A549 (cell line): ENCODE data around the gene GAL3ST3. TPM values are rescaled to one million over a fixed set of nuclear protein-coding genes. Genes with fewer than 3 reads are reported as not detected.
"Not testable (repeated sequence)": the region's sequence is repeated elsewhere in the genome, so short reads cannot be mapped to it uniquely, and the experiment has no call there.

Experiments used
- ATAC-seq, 2 experiments: fragments of 200-7000 bp in 1 of 2; fragments of >200 bp in 1 of 2; cut with Nextera tagmentation in 1 of 2; cut with Tn5 transposase in 1 of 2; 3 replicates each; pipeline versions ENCODE4 v1.8.0 to v1.9.1; 2018 to 2020; ENCODE audit warnings: mild to moderate bottlenecking in 1 of 2, moderate library complexity in 1 of 2
- CTCF ChIA-PET: fragments of 300-600 bp; sonication (Branson Sonifier 250); formaldehyde crosslinking; extraction: SDS; loops from one replicate; lab custom pipeline; 2021; ENCODE audit warnings: antibody characterized with exemption, inconsistent platforms; lab: Yijun Ruan, JAX
- POLR2A ChIA-PET: fragments of 350-600 bp; formaldehyde crosslinking; extraction: SDS; loops from one replicate; lab custom pipeline; 2021; ENCODE audit warnings: antibody characterized with exemption, inconsistent platforms; lab: Yijun Ruan, JAX
- DNase-seq, 2 experiments: peaks; one replicate each; pipeline versions ENCODE4 v3.0.0 to v3.0.0-alpha.2; 2011 to 2016; ENCODE audit warnings: low read depth in 1 of 2, low spot score in 1 of 2
- FAIRE-seq: peaks from 2 replicates; lab custom pipeline; 2011; peaks lifted over from hg19 to GRCh38; lab: Jason Lieb, UNC
- H3K27ac ChIP-seq, 2 experiments: fragments of >200 bp; sonication (Bioruptor Twin); formaldehyde crosslinking; 3 replicates each; pipeline ENCODE4 v1.5.1; 2016 to 2017
- H3K4me1 ChIP-seq: fragments of >200 bp; sonication (Bioruptor Twin); formaldehyde crosslinking; 3 replicates; pipeline ENCODE4 v1.6.1; 2016
- H3K4me2 ChIP-seq: fragments of >200 bp; sonication (Bioruptor Twin); formaldehyde crosslinking; 3 replicates; pipeline ENCODE4 v1.6.1; 2016
- H3K4me3 ChIP-seq: fragments of >200 bp; sonication (Bioruptor Twin); formaldehyde crosslinking; 3 replicates; pipeline ENCODE4 v1.5.1; 2016
- H3K9me3 ChIP-seq: fragments of >200 bp; sonication (Bioruptor Twin); formaldehyde crosslinking; 3 replicates; pipeline ENCODE4 v1.6.1; 2016
- BHLHE40 ChIP-seq: IDR thresholded peaks from 2 replicates; pipeline ENCODE4 v1.6.1; 2012; ENCODE audit warnings: low read depth, low read length, inconsistent platforms
- CBX2 ChIP-seq: fragments of 200-600 bp; sonication (generic); IDR thresholded peaks from 2 replicates; pipeline ENCODE4 v1.6.1; 2016; ENCODE audit warnings: low read depth, mild to moderate bottlenecking, borderline replicate concordance
- CHD4 ChIP-seq: fragments of 200-600 bp; sonication (generic); IDR thresholded peaks from 2 replicates; pipeline ENCODE4 v1.6.1; 2016; ENCODE audit warnings: antibody characterized with exemption, mild to moderate bottlenecking, borderline replicate concordance
- EHMT2 ChIP-seq: fragments of 200-600 bp; sonication (generic); IDR thresholded peaks from 2 replicates; pipeline ENCODE4 v1.6.1; 2016; ENCODE audit warnings: antibody characterized with exemption, low read depth, mild to moderate bottlenecking, moderate library complexity
- FOSL2 ChIP-seq, 2 experiments: fragments of 450-650 bp in 1 of 2; fragments of >200 bp in 1 of 2; sonication (Bioruptor Twin) in 1 of 2; formaldehyde crosslinking; IDR thresholded peaks; 2 replicates each; pipeline versions ENCODE4 v1.5.0 to v1.6.1; 2016 to 2020; ENCODE audit warnings: mild to moderate bottlenecking in 1 of 2, moderate library complexity in 1 of 2
- FOXS1 ChIP-seq: fragments of 250-450 bp; sonication (Bioruptor Pico); IDR thresholded peaks from 2 replicates; pipeline ENCODE4 v1.5.0; 2020; ENCODE audit warnings: mild to moderate bottlenecking, moderate library complexity
- HDAC2 ChIP-seq: fragments of 200-600 bp; sonication (generic); IDR thresholded peaks from 2 replicates; pipeline ENCODE4 v1.6.1; 2016
- HOXA7 ChIP-seq: fragments of 250-450 bp; sonication (Bioruptor Pico); IDR thresholded peaks from 2 replicates; pipeline ENCODE4 v1.5.0; 2020; ENCODE audit warnings: mild to moderate bottlenecking, moderate library complexity
- JUNB ChIP-seq: fragments of >200 bp; sonication (Bioruptor Twin); formaldehyde crosslinking; IDR thresholded peaks from 2 replicates; pipeline ENCODE4 v1.6.1; 2016
- RAD21 ChIP-seq, 2 experiments: fragments of >200 bp in 1 of 2; sonication (Bioruptor Twin) in 1 of 2; formaldehyde crosslinking in 1 of 2; IDR thresholded peaks in 1 of 2; conservative IDR thresholded peaks in 1 of 2; 2 replicates in 1 of 2; 3 replicates in 1 of 2; pipeline ENCODE4 v1.6.1; 2012 to 2018; ENCODE audit warnings: inconsistent platforms in 1 of 2
- RNF2 ChIP-seq: fragments of 200-600 bp; sonication (generic); IDR thresholded peaks from 2 replicates; pipeline ENCODE4 v1.6.1; 2016; ENCODE audit warnings: low read depth, mild to moderate bottlenecking, antibody characterized with exemption, moderate library complexity, borderline replicate concordance
- WGBS: methylation state at CpG from one replicate; pipeline ENCODE4 v1.1.6; 2017; ENCODE audit errors: missing lambda C conversion rate; 5-methylcytosine and 5-hydroxymethylcytosine counted together
- polyA plus RNA-seq, 4 experiments: library from polyadenylated mRNA; depleted of rRNA in 3 of 4; stranded (reverse); fragments of >200 nt; fragmentation: RNase III in 1 of 4; extraction: RNeasy Plus Mini Kit Qiagen cat#74134 plus additional on column Dnase treatment in 1 of 4; gene quantifications; 2 replicates in 3 of 4; 3 replicates in 1 of 4; pipeline ENCODE4 v1.2.3, GENCODE V29; 2011 to 2017
- TF ChIP-seq, protein P1 (sequence below): fragments of >200 bp; sonication (Bioruptor Twin); formaldehyde crosslinking; IDR thresholded peaks from 3 replicates; pipeline ENCODE4 v1.5.1; 2016
- TF ChIP-seq, protein P2 (sequence below): fragments of 250-450 bp; sonication (Bioruptor Pico); IDR thresholded peaks from 2 replicates; pipeline ENCODE4 v1.5.0; 2020; ENCODE audit warnings: low read depth, mild to moderate bottlenecking, moderate library complexity
- TF ChIP-seq, protein P3 (sequence below): fragments of 250-450 bp; sonication (Bioruptor Pico); IDR thresholded peaks from 2 replicates; pipeline ENCODE4 v1.5.0; 2021; ENCODE audit warnings: mild to moderate bottlenecking, moderate library complexity, borderline replicate concordance

GAL3ST3 gene
- polyA plus RNA-seq, 2 of the 4 experiments (the other 2 are of a cell fraction): not detected

DNA sequence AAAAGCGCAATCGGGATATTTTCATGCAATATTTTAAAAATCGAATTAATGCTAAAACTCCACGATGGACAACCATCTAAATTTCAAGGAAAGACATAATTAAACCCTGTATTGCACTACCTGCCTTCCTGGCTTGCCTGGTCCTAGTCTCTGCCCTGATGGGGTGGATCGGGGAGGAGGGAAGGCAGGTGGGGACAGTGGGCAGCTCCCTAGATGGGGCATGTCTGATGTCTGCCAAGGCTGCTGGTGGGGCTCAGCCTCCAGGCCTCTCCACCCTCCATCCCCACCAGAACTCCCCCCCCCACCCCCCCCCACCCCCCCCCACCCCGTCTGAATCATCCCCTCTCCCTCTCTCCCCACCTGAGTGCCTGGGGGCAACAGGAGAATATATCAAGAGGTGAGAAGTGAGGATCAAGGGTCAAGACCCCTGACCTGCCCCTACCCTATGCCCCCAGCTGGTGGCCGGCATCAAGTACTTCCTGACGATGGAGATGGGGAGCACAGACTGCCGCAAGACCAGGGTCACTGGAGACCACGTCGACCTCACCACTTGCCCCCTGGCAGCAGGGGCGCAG, 36.5 kb downstream of the GAL3ST3 start (continued):
- TF ChIP-seq, protein P1, sequence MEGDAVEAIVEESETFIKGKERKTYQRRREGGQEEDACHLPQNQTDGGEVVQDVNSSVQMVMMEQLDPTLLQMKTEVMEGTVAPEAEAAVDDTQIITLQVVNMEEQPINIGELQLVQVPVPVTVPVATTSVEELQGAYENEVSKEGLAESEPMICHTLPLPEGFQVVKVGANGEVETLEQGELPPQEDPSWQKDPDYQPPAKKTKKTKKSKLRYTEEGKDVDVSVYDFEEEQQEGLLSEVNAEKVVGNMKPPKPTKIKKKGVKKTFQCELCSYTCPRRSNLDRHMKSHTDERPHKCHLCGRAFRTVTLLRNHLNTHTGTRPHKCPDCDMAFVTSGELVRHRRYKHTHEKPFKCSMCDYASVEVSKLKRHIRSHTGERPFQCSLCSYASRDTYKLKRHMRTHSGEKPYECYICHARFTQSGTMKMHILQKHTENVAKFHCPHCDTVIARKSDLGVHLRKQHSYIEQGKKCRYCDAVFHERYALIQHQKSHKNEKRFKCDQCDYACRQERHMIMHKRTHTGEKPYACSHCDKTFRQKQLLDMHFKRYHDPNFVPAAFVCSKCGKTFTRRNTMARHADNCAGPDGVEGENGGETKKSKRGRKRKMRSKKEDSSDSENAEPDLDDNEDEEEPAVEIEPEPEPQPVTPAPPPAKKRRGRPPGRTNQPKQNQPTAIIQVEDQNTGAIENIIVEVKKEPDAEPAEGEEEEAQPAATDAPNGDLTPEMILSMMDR: no peak
- TF ChIP-seq HDAC2: no peak
- no peak for TF ChIP-seq BHLHE40

DNA sequence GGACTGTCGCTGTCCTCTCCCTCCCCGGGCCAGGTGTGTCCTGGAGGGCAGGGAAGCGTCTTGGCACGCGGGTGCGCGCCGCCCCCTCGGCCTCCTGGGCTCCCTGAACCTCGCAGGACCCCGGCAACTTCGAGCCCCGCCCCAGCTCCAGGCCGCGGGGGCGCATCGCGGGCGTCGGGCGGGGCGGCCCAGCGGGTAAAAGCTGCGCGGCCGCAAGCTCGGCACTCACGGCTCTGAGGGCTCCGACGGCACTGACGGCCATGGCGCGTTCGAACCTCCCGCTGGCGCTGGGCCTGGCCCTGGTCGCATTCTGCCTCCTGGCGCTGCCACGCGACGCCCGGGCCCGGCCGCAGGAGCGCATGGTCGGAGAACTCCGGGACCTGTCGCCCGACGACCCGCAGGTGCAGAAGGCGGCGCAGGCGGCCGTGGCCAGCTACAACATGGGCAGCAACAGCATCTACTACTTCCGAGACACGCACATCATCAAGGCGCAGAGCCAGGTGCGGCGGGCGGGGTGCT, 37.1 kb downstream of the GAL3ST3 start, which contains the start of gene CST6:
TSS of gene CST6 (plus strand) at position 224 of the 519 bp plus-strand sequence. CDS start at position 261, 37 bp downstream.
- no peak for DNase-seq
- 91% methylated on average over 42 of the region's 61 CpGs for WGBS
- H3K4me3 ChIP-seq: no peak within 1 kb of the TSS
- FAIRE-seq: no peak
- H3K4me1 ChIP-seq: peaks cover 16% of the 10 kb centered on the region
- H3K9me3 ChIP-seq: no peaks in the 10 kb centered on the region
- ChIA-PET POLR2A (interaction anchor here (0.6 to 1.5 kb wide), 3 partner anchors 9 to 251 kb away, joined by 3 to 5 read pairs (median 4); partner anchors contain the start of gene BANF1), CTCF (interaction anchor here (1.5 to 11.6 kb wide), 2 partner anchors 10 to 34 kb away, joined by 6 to 121 read pairs; no protein-coding TSS in a partner anchor)
- H3K4me2 ChIP-seq: no peak within 1 kb of the TSS
- H3K27ac ChIP-seq: peak within 1 kb of the TSS in 1 of 2 experiments; percentile 12; a peak in 1 of 6 replicates
- TF ChIP-seq RNF2 (no peak), CBX2 (no peak), CHD4 (no peak), EHMT2 (no peak), HOXA7 (CRISPR knock-in tag) (no peak), FOXS1 (no peak), RAD21 (conservative IDR thresholded peaks at IDR 0.05 in 1 of 2, IDR thresholded peaks at IDR 0.05 in 1 of 2) (no peak), HDAC2 (no peak), JUNB (no peak)
- TF ChIP-seq, protein P2, sequence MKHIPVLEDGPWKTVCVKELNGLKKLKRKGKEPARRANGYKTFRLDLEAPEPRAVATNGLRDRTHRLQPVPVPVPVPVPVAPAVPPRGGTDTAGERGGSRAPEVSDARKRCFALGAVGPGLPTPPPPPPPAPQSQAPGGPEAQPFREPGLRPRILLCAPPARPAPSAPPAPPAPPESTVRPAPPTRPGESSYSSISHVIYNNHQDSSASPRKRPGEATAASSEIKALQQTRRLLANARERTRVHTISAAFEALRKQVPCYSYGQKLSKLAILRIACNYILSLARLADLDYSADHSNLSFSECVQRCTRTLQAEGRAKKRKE (CRISPR knock-in tag): no peak
- TF ChIP-seq, protein P3, sequence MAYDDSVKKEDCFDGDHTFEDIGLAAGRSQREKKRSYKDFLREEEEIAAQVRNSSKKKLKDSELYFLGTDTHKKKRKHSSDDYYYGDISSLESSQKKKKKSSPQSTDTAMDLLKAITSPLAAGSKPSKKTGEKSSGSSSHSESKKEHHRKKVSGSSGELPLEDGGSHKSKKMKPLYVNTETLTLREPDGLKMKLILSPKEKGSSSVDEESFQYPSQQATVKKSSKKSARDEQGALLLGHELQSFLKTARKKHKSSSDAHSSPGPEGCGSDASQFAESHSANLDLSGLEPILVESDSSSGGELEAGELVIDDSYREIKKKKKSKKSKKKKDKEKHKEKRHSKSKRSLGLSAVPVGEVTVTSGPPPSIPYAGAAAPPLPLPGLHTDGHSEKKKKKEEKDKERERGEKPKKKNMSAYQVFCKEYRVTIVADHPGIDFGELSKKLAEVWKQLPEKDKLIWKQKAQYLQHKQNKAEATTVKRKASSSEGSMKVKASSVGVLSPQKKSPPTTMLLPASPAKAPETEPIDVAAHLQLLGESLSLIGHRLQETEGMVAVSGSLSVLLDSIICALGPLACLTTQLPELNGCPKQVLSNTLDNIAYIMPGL: no peak
- ATAC-seq: no peak

DNA sequence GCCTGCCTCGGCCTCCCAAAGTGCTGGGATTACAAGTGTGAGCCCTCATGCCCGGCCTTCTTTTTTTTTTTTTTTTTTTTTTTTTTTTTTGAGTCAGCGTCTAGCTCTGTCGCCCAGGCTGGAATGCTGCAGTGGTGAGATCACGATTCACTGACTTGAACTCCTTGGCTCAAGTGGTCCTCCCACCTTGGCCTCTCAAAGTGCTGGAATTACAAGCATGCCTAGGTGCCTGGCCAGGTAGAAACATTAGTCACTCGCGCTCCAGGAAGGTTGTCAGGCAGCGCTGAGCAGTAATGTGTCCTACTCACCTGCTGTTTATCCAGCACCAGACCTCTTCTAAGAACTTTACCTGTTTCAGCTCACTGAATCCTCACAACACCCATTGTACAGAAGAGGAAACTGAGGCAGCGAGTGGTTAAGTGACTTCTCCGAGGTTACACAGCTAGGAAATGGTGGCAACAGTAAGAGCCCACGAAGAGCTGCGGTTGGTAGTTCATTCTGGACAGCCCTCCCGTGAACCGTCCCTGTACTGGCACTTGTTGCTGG, 37.6 kb downstream of the GAL3ST3 start:
- TF ChIP-seq FOSL2 (IDR thresholded peaks at IDR 0.05) (no peak), FOSL2 (CRISPR knock-in tag; IDR thresholded peaks at IDR 0.05) (no peak), FOXS1 (no peak)
- TF ChIP-seq, protein P1: no peak
- TF ChIP-seq, all 56 proteins: peak for 0
- H3K4me2 ChIP-seq: no peak overlapping the region
- H3K27ac ChIP-seq: no peak overlapping the region

DNA sequence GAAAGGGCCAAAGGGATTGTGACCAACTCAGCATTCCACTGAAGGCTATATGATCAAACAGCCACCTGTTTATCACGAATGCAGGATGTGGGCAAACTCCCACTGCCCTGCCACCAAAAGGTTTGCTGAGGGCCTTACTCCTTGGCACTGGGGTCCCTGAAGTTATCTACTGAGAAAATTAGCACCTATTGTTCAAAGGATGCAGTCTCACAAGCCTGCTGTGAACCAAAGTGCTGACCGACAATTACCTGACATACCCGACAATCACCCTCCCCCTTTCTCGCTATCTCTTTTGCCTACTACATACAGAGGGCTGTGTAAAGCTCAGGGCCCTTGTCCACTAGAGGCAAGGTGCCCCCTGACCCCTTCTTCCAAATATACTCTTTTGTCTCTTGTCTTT, 38.9 kb downstream of the GAL3ST3 start:
- FAIRE-seq, ATAC-seq, H3K4me3 ChIP-seq, H3K9me3 ChIP-seq, H3K27ac ChIP-seq, H3K4me2 ChIP-seq, H3K4me1 ChIP-seq, POLR2A ChIA-PET, DNase-seq: not testable (repeated sequence)
- WGBS: 95% methylated on average over 4 of the region's 4 CpGs
- CTCF ChIA-PET: interaction anchor here (1.1 to 11.6 kb wide), 3 partner anchors 11 to 125 kb away, joined by 3 to 121 read pairs (median 13); no protein-coding TSS in a partner anchor

More for the DNA sequence above, 37.6 kb downstream of the GAL3ST3 start:
- H3K4me1 ChIP-seq: peaks cover 16% of the 10 kb centered on the region
- no peak for ATAC-seq
- ChIA-PET POLR2A (interaction anchor here (0.6 to 1.5 kb wide), 3 partner anchors 9 to 251 kb away, joined by 3 to 5 read pairs (median 4); partner anchors contain the start of gene BANF1), CTCF (interaction anchor here (1.1 to 11.6 kb wide), 3 partner anchors 10 to 127 kb away, joined by 3 to 121 read pairs (median 6); no protein-coding TSS in a partner anchor)
- no peak for FAIRE-seq
- H3K4me3 ChIP-seq: no peak overlapping the region
- 67% methylated on average over 13 of the region's 14 CpGs for WGBS
- no peaks in the 10 kb centered on the region for H3K9me3 ChIP-seq
- DNase-seq: no peak
